CD14-positive monocyte (primary cell): Measurements from ENCODE around the gene IGSF22. TPM values are rescaled to one million over a fixed set of nuclear protein-coding genes. Genes with fewer than 3 reads are reported as not detected.
A peak's percentile ranks its signal among the peaks of the same experiment; 100 is the strongest.

ENCODE experiments used
- DNase-seq, 3 donors: peaks; one replicate each; pipeline ENCODE4 v3.0.0-alpha.2; 2011 to 2022
- H2AFZ ChIP-seq: 2 replicates; pipeline ENCODE4 v1.6.0; 2012; ENCODE audit warnings: mild to moderate bottlenecking, low read depth, low read length, inconsistent platforms; ENCODE audit not compliant: insufficient read depth, poor library complexity, severe bottlenecking
- H3K27ac ChIP-seq, 2 donors: 1 replicate in 1 of 2; 2 replicates in 1 of 2; pipeline ENCODE4 v1.5.1; 2012 to 2013; ENCODE audit warnings: low read length in 2 of 2, control low read depth in 1 of 2, inconsistent platforms in 1 of 2, low read depth in 1 of 2, mild to moderate bottlenecking in 1 of 2
- H3K27me3 ChIP-seq, 2 donors: one replicate each; pipeline versions ENCODE4 v1.6.0 to v1.6.1; 2011 to 2013; ENCODE audit warnings: low read length in 2 of 2; ENCODE audit not compliant: control insufficient read depth in 2 of 2, insufficient read depth in 2 of 2
- H3K36me3 ChIP-seq, 2 donors: replicated peaks in 1 of 2; 1 replicate in 1 of 2; 2 replicates in 1 of 2; pipeline versions ENCODE4 v1.5.1 to v1.6.1; 2012 to 2013; ENCODE audit warnings: low read length in 2 of 2, control low read depth in 1 of 2, inconsistent platforms in 1 of 2, mild to moderate bottlenecking in 1 of 2; ENCODE audit not compliant: insufficient read depth in 2 of 2, control insufficient read depth in 1 of 2
- H3K4me1 ChIP-seq, 2 donors: 1 replicate in 1 of 2; 2 replicates in 1 of 2; pipeline versions ENCODE4 v1.5.1 to v1.6.1; 2012 to 2013; ENCODE audit warnings: low read length in 2 of 2, control low read depth in 1 of 2, inconsistent platforms in 1 of 2, mild to moderate bottlenecking in 1 of 2, moderate library complexity in 1 of 2; ENCODE audit not compliant: insufficient read depth in 2 of 2, control insufficient read depth in 1 of 2
- H3K4me2 ChIP-seq: replicated peaks from 2 replicates; pipeline ENCODE3; 2012; ENCODE audit warnings: low read length, moderate library complexity, mild to moderate bottlenecking; ENCODE audit not compliant: poor library complexity, severe bottlenecking; ENCODE audit errors: extremely low read depth
- H3K4me3 ChIP-seq, 3 experiments: fragments of 200-600 bp in 1 of 3; sonication (generic) in 1 of 3; replicated peaks in 1 of 3; 1 replicate in 2 of 3; 2 replicates in 1 of 3; pipeline ENCODE4 v1.5.1; 2011 to 2013; ENCODE audit warnings: low read length in 3 of 3, mild to moderate bottlenecking in 3 of 3, control low read depth in 2 of 3, low read depth in 2 of 3, inconsistent platforms in 1 of 3, moderate library complexity in 1 of 3
- H3K79me2 ChIP-seq: 2 replicates; pipeline ENCODE4 v1.6.0; 2012; ENCODE audit warnings: mild to moderate bottlenecking, control low read depth, inconsistent platforms, low read length, moderate library complexity; ENCODE audit not compliant: insufficient read depth
- H3K9ac ChIP-seq: 2 replicates; pipeline ENCODE4 v1.6.0; 2017; ENCODE audit warnings: low read length, mild to moderate bottlenecking; ENCODE audit not compliant: insufficient read depth, poor library complexity, severe bottlenecking
- H3K9me3 ChIP-seq, 2 donors: replicated peaks in 1 of 2; 1 replicate in 1 of 2; 2 replicates in 1 of 2; pipeline versions ENCODE4 v1.5.1 to v1.6.1; 2012 to 2013; ENCODE audit warnings: low read length in 2 of 2, control low read depth in 1 of 2; ENCODE audit not compliant: control insufficient read depth in 1 of 2, insufficient read depth in 1 of 2
- H4K20me1 ChIP-seq: 2 replicates; pipeline ENCODE4 v1.6.0; 2012; ENCODE audit warnings: mild to moderate bottlenecking, low read length, control low read depth, moderate library complexity; ENCODE audit not compliant: insufficient read depth
- H3K27ac Mint-ChIP-seq, 7 donors: one replicate each; pipeline ENCODE4 v1.8.0; 2020; ENCODE audit warnings: mild to moderate bottlenecking in 7 of 7, mixed read lengths in 7 of 7, moderate library complexity in 6 of 7, inconsistent platforms in 2 of 7
- H3K27me3 Mint-ChIP-seq, 3 donors: one replicate each; pipeline ENCODE4 v1.8.0; 2021 to 2022; ENCODE audit warnings: low read depth in 3 of 3, mild to moderate bottlenecking in 3 of 3, mixed read lengths in 3 of 3, moderate library complexity in 3 of 3, inconsistent platforms in 1 of 3
- H3K36me3 Mint-ChIP-seq, 2 donors: one replicate each; pipeline ENCODE4 v1.8.0; 2020; ENCODE audit warnings: mixed read lengths in 2 of 2, inconsistent platforms in 1 of 2, mild to moderate bottlenecking in 1 of 2
- H3K4me1 Mint-ChIP-seq: one replicate; pipeline ENCODE4 v1.8.0; 2020; ENCODE audit warnings: mild to moderate bottlenecking, mixed read lengths
- H3K4me3 Mint-ChIP-seq, 2 donors: one replicate each; pipeline ENCODE4 v1.8.0; 2020; ENCODE audit warnings: mild to moderate bottlenecking in 2 of 2, mixed read lengths in 2 of 2, moderate library complexity in 1 of 2
- H3K9me3 Mint-ChIP-seq, 7 donors: one replicate each; pipeline ENCODE4 v1.8.0; 2020 to 2022; ENCODE audit warnings: mixed read lengths in 7 of 7, mild to moderate bottlenecking in 6 of 7, moderate library complexity in 6 of 7, inconsistent platforms in 2 of 7
- CTCF ChIP-seq: fragments of 200-600 bp; IDR thresholded peaks from one replicate; pipeline ENCODE4 v1.8.0; 2022; ENCODE audit warnings: antibody characterized with exemption, mild to moderate bottlenecking
- WGBS: methylation state at CpG from one replicate; pipeline ENCODE4 v1.1.5; 2013; ENCODE audit warnings: missing lambda C conversion rate; ENCODE audit not compliant: insufficient coverage; 5-methylcytosine and 5-hydroxymethylcytosine counted together
- intact Hi-C, 2 donors: fragments of 100-400 bp; cut with micrococcal nuclease; formaldehyde crosslinking; loops; one replicate each; pipeline versions ENCODE4 v1.15.0 to v1.15.1; 2023
- polyA plus RNA-seq, 3 donors: library from polyadenylated mRNA; depleted of rRNA in 1 of 3; unstranded in 2 of 3; stranded (reverse) in 1 of 3; fragments of 300-500 nt in 2 of 3; fragments of >200 nt in 1 of 3; fragmentation: Illumina TruSeq in 2 of 3; gene quantifications; 1 replicate in 2 of 3; 2 replicates in 1 of 3; pipeline ENCODE4 v1.2.3, GENCODE V29; 2012 to 2021

Gene IGSF22
- polyA plus RNA-seq, 3 donors: not detected

GRCh38 chr11:18727479-18728236, 1.7 kb upstream of the IGSF22 start:
- H3K27ac Mint-ChIP-seq: no peak overlapping the region
- no peaks in the 10 kb centered on the region for H3K36me3 Mint-ChIP-seq
- peaks cover 0 to 4% (median 0%) of the 10 kb centered on the region in 3 donors for H3K27me3 Mint-ChIP-seq
- no peak overlapping the region for H3K9ac ChIP-seq
- H3K4me1 Mint-ChIP-seq: peaks cover 4% of the 10 kb centered on the region
- no peaks in the 10 kb centered on the region for H3K9me3 ChIP-seq
- no peak overlapping the region for H3K27ac ChIP-seq
- peak in 2 of 3 donors; percentile 34 to 48 for DNase-seq
- no peak overlapping the region for H3K4me2 ChIP-seq
- H3K4me3 ChIP-seq: no peak overlapping the region
- H3K4me1 ChIP-seq: no peaks in the 10 kb centered on the region
- TF ChIP-seq CTCF: peak; percentile 86
- WGBS: 49% methylated on average over 9 of the region's 10 CpGs
- no peak overlapping the region for H3K4me3 Mint-ChIP-seq
- no peaks in the 10 kb centered on the region for H3K9me3 Mint-ChIP-seq
- H3K36me3 ChIP-seq: no peaks in the 10 kb centered on the region
- no peaks in the 10 kb centered on the region for H3K27me3 ChIP-seq
- H3K79me2 ChIP-seq: no peaks in the 10 kb centered on the region
- intact Hi-C loops: no loop called here
- peak overlapping the region; percentile 36 for H2AFZ ChIP-seq
- no peaks in the 10 kb centered on the region for H4K20me1 ChIP-seq

GRCh38 chr11:18723991-18724390, 2.0 kb downstream of the IGSF22 start:
- Mint-ChIP-seq H3K4me3 (no peak overlapping the region), H3K4me1 (peaks cover 17% of the 10 kb centered on the region), H3K9me3 (peaks cover 0 to 3% (median 0%) of the 10 kb centered on the region in 7 donors), H3K27ac (no peak overlapping the region), H3K27me3 (peaks cover 12 to 22% (median 13%) of the 10 kb centered on the region in 3 donors), H3K36me3 (no peaks in the 10 kb centered on the region)
- H3K79me2 ChIP-seq: no peaks in the 10 kb centered on the region
- no peak overlapping the region for H3K4me3 ChIP-seq
- no peak for DNase-seq
- H3K36me3 ChIP-seq: no peaks in the 10 kb centered on the region
- H2AFZ ChIP-seq: no peak overlapping the region
- H3K27ac ChIP-seq: no peak overlapping the region
- 91% methylated on average over 5 of the region's 7 CpGs for WGBS
- no peaks in the 10 kb centered on the region for H3K9me3 ChIP-seq
- no peaks in the 10 kb centered on the region for H4K20me1 ChIP-seq
- peaks cover 13 to 17% of the 10 kb centered on the region in 2 donors for H3K4me1 ChIP-seq
- TF ChIP-seq CTCF: no peak
- H3K27me3 ChIP-seq: peaks cover 0 to 9% of the 10 kb centered on the region in 2 donors
- intact Hi-C loops: no loop called here
- no peak overlapping the region for H3K9ac ChIP-seq
- H3K4me2 ChIP-seq: no peak overlapping the region
